ENCODE data around the gene NPTN.
A peak's percentile ranks its signal among the peaks of the same experiment; 100 is the strongest.
"Not testable (repeated sequence)": the region's sequence is repeated elsewhere in the genome, so short reads cannot be mapped to it uniquely, and the experiment has no call there.

The NPTN gene

GRCh38 chr15:73578026-73578425 lies 55.2 kb downstream of the NPTN start:
- Histone ChIP-seq H3K4me3 (no peak overlapping the region), H3K27ac (peak overlapping the region in 5 of 21 experiments; percentile 6 to 57 (median 29))

- not testable (repeated sequence) for H3K4me3 ChIP-seq
- peak overlapping the region in 4 of 21 experiments; percentile 18 to 57 (median 29) for H3K27ac ChIP-seq
Measured at GRCh38 chr15:73577593-73577992, 55.6 kb downstream of the NPTN start.

- Histone ChIP-seq H3K27ac (peak overlapping the region in 16 of 21 experiments; percentile 1 to 74 (median 49)), H3K4me3 (no peak overlapping the region)
Measured at GRCh38 chr15:73575636-73576247, 57.4 kb downstream of the NPTN start.

- no peak overlapping the region for H3K4me3 ChIP-seq
- peak overlapping the region in 5 of 21 experiments; percentile 1 to 63 (median 10) for H3K27ac ChIP-seq
Measured at GRCh38 chr15:73573572-73573971, 59.6 kb downstream of the NPTN start.

GRCh38 chr15:73573037-73573436 lies 60.2 kb downstream of the NPTN start:
- no peak overlapping the region for H3K4me3 ChIP-seq
- H3K27ac ChIP-seq, result peak overlapping the region in 4 of 21 experiments; percentile 8 to 63 (median 35)

GRCh38 chr15:73572296-73572695 lies 60.9 kb downstream of the NPTN start:
- H3K27ac ChIP-seq, result no peak overlapping the region

GRCh38 chr15:73571346-73571745 lies 61.8 kb downstream of the NPTN start:
- H3K27ac ChIP-seq, result no peak overlapping the region
- H3K4me3 ChIP-seq, result no peak overlapping the region

More at GRCh38 chr15:73572296-73572695, 60.9 kb downstream of the NPTN start:
- no peak overlapping the region for H3K4me3 ChIP-seq

- no peak overlapping the region for H3K27ac ChIP-seq
- H3K4me3 ChIP-seq, result no peak overlapping the region
Measured at GRCh38 chr15:73570355-73571032, 62.7 kb downstream of the NPTN start.

- no peak overlapping the region for H3K4me3 ChIP-seq
- H3K27ac ChIP-seq, result no peak overlapping the region
Measured at GRCh38 chr15:73569361-73569760, 63.8 kb downstream of the NPTN start.

- Histone ChIP-seq H3K27ac (no peak overlapping the region), H3K4me3 (no peak overlapping the region)
Measured at GRCh38 chr15:73568564-73569280, 64.5 kb downstream of the NPTN start.

GRCh38 chr15:73567020-73567419 lies 66.2 kb downstream of the NPTN start:
- no peak overlapping the region for H3K4me3 ChIP-seq
- H3K27ac ChIP-seq, result no peak overlapping the region

GRCh38 chr15:73564255-73564654 lies 68.9 kb downstream of the NPTN start:
- Histone ChIP-seq H3K27ac (no peak overlapping the region), H3K4me3 (no peak overlapping the region)

- H3K27ac ChIP-seq, result no peak overlapping the region
- H3K4me3 ChIP-seq, result no peak overlapping the region
Measured at GRCh38 chr15:73560501-73561117, 72.6 kb downstream of the NPTN start.

GRCh38 chr15:73558529-73558928 lies 74.7 kb downstream of the NPTN start:
- H3K27ac ChIP-seq, result no peak overlapping the region
- no peak overlapping the region for H3K4me3 ChIP-seq

- Histone ChIP-seq H3K4me3 (no peak overlapping the region), H3K27ac (no peak overlapping the region)
Measured at GRCh38 chr15:73555080-73555479, 78.1 kb downstream of the NPTN start.

- no peak overlapping the region for H3K27ac ChIP-seq
- no peak overlapping the region for H3K4me3 ChIP-seq
Measured at GRCh38 chr15:73550190-73550589, 83.0 kb downstream of the NPTN start.

GRCh38 chr15:73548925-73549324 lies 84.3 kb downstream of the NPTN start:
- H3K4me3 ChIP-seq, H3K27ac ChIP-seq: not testable (repeated sequence)

GRCh38 chr15:73541479-73541878 lies 91.7 kb downstream of the NPTN start:
- no peak overlapping the region for H3K27ac ChIP-seq
- no peak overlapping the region for H3K4me3 ChIP-seq

GRCh38 chr15:73540161-73540560 lies 93.0 kb downstream of the NPTN start:
- Histone ChIP-seq H3K4me3 (no peak overlapping the region), H3K27ac (no peak overlapping the region)
